Ishikawa (cell line): ENCODE measurements around the gene LAD1.

Experiments used
- CEBPB ChIP-seq: IDR thresholded peaks from 2 replicates; pipeline ENCODE4 v1.6.1; 2012
- CREB1 ChIP-seq: IDR thresholded peaks from 2 replicates; pipeline ENCODE4 v1.6.1; 2012; ENCODE audit warnings: low read depth
- EGR1 ChIP-seq: IDR thresholded peaks from 2 replicates; pipeline ENCODE4 v1.6.1; 2012
- EP300 ChIP-seq: IDR thresholded peaks from 2 replicates; pipeline ENCODE4 v1.6.1; 2012; ENCODE audit warnings: borderline replicate concordance
- FOXM1 ChIP-seq: IDR thresholded peaks from 2 replicates; pipeline ENCODE4 v1.6.1; 2012; ENCODE audit warnings: low read depth, borderline replicate concordance
- MAX ChIP-seq: IDR thresholded peaks from 2 replicates; pipeline ENCODE4 v1.6.1; 2012
- NFIC ChIP-seq: IDR thresholded peaks from 2 replicates; pipeline ENCODE4 v1.6.1; 2012
- RAD21 ChIP-seq: IDR thresholded peaks from 2 replicates; pipeline ENCODE4 v1.6.1; 2012; ENCODE audit warnings: low read depth
- REST ChIP-seq: IDR thresholded peaks from 2 replicates; pipeline ENCODE4 v1.6.1; 2012; ENCODE audit warnings: low read depth, mild to moderate bottlenecking
- TAF1 ChIP-seq: IDR thresholded peaks from 2 replicates; pipeline ENCODE4 v1.6.1; 2012; ENCODE audit warnings: low read depth, mild to moderate bottlenecking
- TCF12 ChIP-seq: IDR thresholded peaks from 2 replicates; pipeline ENCODE4 v1.6.1; 2012; ENCODE audit warnings: low read depth
- TEAD4 ChIP-seq: IDR thresholded peaks from 2 replicates; pipeline ENCODE4 v1.6.1; 2012
- USF1 ChIP-seq: IDR thresholded peaks from 2 replicates; pipeline ENCODE4 v1.6.1; 2012
- YY1 ChIP-seq: IDR thresholded peaks from 2 replicates; pipeline ENCODE4 v1.6.1; 2012; ENCODE audit warnings: low read depth
- ZBTB7A ChIP-seq: IDR thresholded peaks from 2 replicates; pipeline ENCODE4 v1.6.1; 2012; ENCODE audit warnings: low read depth

Gene LAD1

GRCh38 chr1:201414051-201414738 lies 15.1 kb upstream of the LAD1 start:
- TF ChIP-seq EGR1 (no peak), NFIC (no peak), CEBPB (no peak), MAX (no peak), REST (no peak), TAF1 (no peak)

GRCh38 chr1:201411292-201411691 lies 12.2 kb upstream of the LAD1 start:
- no peak for TF ChIP-seq EGR1

GRCh38 chr1:201409440-201409839 lies 10.3 kb upstream of the LAD1 start:
- TF ChIP-seq REST = no peak
- no peak for TF ChIP-seq FOXM1
- TF ChIP-seq TEAD4 = no peak
- no peak for TF ChIP-seq CREB1
- TF ChIP-seq EP300 = no peak
- no peak for TF ChIP-seq TAF1
- no peak for TF ChIP-seq MAX
- no peak for TF ChIP-seq TCF12
- TF ChIP-seq ZBTB7A = no peak
- no peak for TF ChIP-seq YY1

- TF ChIP-seq EGR1 (no peak), YY1 (no peak), EP300 (no peak), USF1 (no peak), TCF12 (no peak), RAD21 (no peak), TAF1 (no peak), TEAD4 (no peak), ZBTB7A (no peak), REST (no peak), FOXM1 (no peak), MAX (no peak), CEBPB (no peak), NFIC (no peak)
Observed at GRCh38 chr1:201408834-201409200, 9.7 kb upstream of the LAD1 start.

- TF ChIP-seq MAX (no peak), RAD21 (peak; percentile 86)
Observed at GRCh38 chr1:201408176-201408833, 9.2 kb upstream of the LAD1 start.
